SKM-1 (cell line): ENCODE data around the gene CFAP69.

Experiments
- DNase-seq: peaks from one replicate; lab custom pipeline; 2025; ENCODE audit not compliant: unreplicated experiment; lab: John Stamatoyannopoulos, UW

Gene CFAP69, protein sequence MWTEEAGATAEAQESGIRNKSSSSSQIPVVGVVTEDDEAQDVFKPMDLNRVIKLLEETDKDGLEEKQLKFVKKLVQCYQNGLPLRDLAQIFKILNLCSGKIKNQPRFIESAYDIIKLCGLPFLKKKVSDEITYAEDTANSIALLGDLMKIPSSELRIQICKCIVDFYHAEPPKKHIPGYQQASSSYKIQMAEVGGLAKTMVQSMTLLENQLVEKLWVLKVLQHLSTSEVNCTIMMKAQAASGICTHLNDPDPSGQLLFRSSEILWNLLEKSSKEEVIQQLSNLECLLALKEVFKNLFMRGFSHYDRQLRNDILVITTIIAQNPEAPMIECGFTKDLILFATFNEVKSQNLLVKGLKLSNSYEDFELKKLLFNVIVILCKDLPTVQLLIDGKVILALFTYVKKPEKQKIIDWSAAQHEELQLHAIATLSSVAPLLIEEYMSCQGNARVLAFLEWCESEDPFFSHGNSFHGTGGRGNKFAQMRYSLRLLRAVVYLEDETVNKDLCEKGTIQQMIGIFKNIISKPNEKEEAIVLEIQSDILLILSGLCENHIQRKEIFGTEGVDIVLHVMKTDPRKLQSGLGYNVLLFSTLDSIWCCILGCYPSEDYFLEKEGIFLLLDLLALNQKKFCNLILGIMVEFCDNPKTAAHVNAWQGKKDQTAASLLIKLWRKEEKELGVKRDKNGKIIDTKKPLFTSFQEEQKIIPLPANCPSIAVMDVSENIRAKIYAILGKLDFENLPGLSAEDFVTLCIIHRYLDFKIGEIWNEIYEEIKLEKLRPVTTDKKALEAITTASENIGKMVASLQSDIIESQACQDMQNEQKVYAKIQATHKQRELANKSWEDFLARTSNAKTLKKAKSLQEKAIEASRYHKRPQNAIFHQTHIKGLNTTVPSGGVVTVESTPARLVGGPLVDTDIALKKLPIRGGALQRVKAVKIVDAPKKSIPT

DNA sequence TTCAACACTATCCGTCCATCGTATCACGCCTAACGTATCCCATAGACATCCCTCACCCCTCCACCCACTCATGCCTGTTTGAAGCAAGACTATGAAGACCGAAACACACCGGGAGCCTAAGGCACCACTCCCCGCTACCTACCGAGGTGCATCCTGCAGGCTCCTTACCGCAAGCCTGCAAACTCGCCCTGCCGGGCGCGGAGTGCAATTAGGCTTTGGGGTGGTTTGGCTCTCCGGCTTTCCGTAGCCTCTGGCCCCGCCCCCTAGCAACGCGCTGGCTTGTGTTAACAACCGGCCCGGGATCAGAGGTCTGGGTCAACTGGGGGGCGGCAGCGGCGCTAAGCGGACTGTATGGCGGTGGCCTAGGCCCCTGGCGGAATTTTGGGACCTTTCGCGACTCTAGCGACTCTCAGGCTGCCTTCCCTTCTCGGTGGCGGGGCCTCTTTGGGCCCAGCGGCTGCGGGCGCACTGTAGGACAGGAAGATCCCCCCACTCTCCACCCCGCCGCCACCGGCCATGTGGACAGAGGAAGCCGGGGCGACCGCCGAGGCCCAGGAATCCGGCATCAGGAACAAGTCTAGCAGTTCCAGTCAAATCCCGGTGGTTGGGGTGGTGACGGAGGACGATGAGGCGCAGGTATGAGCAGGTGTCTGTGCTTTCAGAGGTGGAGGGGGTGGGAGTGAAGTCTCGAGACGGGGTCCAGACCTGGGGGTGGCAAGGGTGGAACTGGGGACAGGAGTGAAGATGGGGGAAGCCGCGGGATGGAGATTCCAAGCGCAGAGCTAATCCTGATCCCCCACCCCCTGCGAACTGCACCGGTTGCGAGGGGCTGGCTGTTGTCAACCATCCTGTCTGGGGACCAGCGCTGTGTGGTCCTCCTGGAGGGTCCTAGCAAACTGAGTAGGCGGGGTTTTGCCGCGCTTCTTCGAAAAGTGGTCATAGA is at the start of gene CFAP69:
Gene CFAP69 (plus strand): TSS at position 266 of the 943 bp plus-strand sequence. CDS start 251 bp downstream, at position 517.
- DNase-seq, result peak; percentile 54

DNA sequence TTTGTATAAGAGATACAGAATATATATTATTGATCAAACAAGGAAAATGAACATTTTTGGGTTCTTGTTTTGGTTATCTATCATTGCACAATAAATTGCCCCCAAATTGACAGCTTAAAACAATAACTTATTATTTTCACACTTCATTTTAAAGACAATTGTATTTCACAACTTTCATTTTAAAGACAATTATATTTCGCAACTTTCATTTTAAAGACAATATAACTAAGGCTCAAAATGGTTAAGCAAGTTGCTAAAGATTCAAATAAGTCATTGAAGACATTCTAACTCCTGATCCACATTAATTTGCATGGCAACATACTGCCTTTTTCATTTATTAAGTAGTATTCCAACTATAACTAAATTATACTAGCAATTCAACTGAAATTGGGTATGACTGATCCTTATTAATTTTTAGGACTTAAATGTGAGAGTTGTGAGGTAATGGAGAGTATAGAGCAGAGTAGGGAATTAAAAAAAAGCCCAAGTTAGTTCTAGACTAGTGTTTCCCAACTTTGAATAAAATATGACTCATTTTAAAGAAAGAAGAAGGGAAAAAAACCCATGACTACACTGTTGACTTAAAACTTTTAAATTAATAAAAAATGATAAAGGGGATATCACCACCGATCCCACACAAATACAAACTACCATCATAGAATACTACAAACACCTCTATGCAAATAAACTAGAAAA is 43.3 kb upstream of the CFAP69 start:
- DNase-seq, result no peak

DNA sequence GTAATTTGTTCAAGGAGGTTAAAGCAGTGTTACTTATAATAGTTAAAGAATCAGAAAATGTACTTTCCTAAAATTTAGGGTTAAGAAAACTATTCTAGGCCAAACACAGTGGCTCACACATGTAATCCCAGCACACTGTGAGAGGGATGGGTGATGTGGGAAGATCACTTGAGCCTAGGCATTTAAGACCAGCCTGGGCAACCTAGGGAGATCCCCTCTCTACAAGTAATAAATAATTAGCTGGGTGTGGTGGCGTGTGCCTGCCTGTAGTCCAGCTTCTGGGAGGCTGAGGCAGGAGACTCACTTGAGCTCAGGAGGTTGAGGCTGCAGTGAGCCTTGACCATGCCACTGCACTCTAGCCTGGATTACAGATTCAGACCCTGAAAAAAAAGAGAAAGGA is 37.0 kb upstream of the CFAP69 start:
- no peak for DNase-seq

DNA sequence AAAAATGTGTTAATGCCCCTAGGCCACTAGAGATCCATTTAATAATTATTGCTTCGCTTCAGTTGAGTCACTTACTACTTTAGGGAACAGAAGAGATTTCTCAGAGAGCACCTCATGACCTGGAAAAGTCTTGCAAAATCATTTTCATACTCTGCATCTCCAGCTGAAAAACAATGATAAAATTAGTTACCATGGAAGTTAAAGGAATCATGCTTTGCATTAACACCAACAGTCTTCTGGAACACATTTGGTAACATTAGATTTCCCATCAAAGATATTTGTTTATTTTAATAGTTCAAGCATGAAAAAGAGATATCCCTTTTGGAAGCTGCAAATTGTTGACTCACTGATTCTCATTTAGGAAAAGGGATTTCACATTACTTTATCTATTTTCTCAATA is 35.2 kb upstream of the CFAP69 start:
- no peak for DNase-seq

DNA sequence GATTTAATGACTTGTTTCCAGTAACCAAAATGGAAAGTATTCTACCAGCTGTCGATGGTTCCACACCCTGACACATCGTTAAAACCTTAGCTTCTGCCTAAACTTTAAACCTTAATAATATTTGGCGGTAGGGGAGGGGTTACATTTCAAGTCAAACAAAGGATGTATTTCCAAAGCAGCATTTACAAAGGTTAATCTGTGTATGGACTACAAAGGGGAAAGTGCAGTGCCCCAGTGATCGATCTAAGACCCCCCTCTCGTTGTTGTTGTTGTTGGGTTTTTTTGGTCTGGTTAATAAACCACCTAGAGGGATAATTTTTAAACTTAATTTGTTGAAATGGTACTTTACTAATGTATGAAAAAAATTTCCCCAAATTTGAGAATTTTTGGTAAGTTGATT is 34.5 kb upstream of the CFAP69 start:
- DNase-seq, result no peak

DNA sequence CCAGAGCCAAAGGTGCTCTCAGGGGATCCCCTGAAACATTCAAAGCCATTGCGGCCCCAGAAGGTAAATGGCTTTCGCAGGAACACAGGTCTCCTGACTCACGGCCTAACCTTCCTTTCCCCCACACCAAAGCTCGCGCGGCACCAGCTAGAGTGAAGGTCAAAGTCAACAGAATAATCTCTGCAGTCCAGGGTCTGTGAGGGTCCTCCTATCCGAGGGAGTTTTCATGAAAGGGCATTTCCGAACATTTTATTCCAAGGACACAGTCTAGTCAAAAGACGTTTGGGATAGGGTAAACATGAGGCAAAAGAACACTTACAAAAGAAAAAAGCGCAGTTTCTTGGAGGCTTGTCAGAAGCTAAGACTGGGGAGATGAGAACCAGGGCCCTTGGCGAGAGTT is 34.0 kb upstream of the CFAP69 start:
- DNase-seq, result no peak

DNA sequence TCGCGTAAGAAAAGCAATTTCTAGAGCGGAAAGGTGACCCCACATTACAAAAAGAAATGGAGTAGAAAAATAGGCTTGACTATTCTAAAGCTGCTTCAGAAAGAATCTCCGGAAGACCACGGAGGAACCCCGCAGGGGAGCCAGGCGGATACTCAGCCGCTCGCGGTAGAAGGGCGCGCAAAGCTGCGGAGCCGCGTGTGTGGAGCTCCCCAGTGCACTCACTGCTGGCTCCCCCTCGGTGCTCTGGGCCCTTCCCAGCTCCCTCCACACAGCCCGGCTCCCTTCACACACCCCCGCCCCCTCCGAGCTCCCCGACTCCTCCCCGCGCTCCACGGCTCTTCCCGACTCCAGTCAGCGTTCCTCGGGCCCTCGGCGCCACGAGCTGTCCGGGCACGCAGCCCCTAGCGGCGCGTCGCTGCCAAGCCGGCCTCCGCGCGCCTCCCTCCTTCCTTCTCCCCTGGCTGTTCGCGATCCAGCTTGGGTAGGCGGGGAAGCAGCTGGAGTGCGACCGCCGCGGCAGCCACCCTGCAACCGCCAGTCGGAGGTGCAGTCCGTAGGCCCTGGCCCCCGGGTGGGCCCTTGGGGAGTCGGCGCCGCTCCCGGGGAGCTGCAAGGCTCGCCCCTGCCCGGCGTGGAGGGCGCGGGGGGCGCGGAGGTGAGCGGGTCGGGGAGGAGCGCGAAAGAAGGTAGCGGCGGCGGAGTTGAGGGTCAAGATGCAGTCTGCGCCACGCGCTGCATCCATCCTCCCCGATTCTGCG is 33.4 kb upstream of the CFAP69 start, which contains the start of gene STEAP2:
Gene STEAP2 (plus strand): TSS at position 350 of the 758 bp plus-strand sequence. CDS start 13,343 bp downstream, outside the sequence.
- DNase-seq, result peak; percentile 69

DNA sequence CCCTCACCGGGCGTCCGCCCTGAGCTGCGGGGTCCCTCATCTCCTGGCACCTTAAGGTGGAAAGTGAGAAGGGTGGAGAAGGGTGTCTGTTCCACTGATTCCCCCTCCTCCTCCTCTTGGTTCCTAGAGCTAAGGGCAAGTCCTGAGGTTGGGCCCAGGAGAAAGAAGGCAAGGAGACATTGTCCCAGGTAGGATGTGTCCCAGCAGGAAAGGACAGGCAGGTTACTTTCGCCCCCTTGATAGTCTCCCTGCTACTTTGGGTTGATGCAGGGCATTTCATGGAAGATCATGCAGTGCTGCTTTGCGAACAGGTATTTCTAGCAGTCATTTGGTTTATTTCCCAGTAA is 32.9 kb upstream of the CFAP69 start:
- no peak for DNase-seq

DNA sequence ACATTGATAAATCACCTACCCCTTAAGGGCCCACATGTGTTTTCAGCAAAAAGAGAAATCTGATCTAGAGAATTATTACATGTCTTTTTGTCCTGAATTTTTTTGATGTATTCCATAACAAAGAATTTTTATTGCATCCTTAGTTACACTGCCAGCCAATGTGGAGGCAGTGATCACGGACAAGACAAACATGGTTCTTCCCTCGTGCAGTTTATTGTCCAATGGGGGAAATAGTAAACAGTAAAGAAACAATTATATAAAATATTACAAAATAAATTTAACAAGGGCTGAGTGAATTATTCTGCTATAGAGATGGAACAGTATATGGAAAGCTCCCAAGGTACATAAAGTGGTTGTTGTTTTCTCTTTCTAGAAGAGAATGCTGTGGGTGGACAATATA is 31.5 kb upstream of the CFAP69 start:
- DNase-seq, result no peak

DNA sequence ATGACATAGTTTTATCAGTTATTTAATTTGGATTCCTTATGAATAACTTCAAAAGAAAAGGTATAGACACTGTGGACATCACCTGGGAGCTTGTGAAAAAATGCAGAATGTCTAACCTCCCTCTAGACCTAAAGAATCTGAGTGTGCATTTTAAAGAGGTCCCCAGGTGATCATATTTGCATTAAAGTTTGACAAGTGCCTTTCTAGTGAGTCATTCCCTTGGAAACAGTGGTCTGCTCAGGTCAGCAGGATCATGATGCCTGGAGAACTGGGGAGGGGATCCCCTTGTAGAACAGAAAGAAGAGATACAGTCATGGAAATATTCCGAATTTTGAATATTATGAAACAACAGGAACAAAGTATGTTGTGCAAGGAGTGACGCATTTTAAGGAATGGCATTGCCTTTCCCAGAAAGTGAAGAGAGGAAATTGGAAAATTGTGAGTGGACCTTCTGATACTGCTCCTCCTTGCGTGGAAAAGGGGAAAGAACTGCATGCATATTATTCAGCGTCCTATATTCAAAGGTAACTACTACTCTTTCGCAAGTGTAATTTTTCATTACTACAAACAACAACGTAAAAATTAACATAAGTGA is 28.8 kb upstream of the CFAP69 start:
- DNase-seq, result no peak

DNA sequence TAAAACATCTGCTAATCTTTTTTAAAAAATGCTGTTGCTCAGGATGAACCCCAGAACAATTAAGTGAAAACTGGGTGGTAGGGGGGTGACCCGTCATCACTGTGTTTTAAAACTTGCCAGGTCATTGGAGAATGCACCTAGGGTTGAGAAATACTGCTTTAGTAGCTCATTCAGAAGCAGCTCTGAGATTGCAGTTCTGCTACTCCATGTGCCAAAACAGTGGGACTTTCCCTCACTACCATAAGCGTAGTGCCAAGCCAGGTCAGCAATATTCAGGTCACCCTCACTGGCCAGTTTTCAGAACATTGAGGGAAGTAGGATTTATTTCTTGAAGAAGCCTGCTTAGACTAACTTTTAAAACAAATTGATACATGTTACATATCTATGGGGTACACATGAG is 28.2 kb upstream of the CFAP69 start:
- no peak for DNase-seq

DNA sequence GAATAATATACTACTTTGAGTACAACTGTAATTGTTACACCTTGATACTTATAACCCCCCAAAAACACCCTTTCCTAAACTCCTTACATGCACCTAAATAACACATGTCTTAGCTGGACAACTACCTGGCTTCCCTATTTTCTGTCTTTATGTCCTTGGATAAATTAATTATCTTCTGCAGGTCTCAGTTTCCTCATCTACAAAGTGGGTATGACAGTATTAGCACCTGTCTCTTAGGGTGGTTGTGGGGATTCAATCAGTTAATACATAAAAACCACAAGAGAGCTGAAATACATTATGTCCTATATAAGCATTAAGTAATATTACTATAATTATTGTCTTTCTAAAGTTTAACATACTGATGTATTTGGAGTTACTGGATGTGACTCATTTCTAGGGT is 22.6 kb upstream of the CFAP69 start:
- DNase-seq, result no peak

DNA sequence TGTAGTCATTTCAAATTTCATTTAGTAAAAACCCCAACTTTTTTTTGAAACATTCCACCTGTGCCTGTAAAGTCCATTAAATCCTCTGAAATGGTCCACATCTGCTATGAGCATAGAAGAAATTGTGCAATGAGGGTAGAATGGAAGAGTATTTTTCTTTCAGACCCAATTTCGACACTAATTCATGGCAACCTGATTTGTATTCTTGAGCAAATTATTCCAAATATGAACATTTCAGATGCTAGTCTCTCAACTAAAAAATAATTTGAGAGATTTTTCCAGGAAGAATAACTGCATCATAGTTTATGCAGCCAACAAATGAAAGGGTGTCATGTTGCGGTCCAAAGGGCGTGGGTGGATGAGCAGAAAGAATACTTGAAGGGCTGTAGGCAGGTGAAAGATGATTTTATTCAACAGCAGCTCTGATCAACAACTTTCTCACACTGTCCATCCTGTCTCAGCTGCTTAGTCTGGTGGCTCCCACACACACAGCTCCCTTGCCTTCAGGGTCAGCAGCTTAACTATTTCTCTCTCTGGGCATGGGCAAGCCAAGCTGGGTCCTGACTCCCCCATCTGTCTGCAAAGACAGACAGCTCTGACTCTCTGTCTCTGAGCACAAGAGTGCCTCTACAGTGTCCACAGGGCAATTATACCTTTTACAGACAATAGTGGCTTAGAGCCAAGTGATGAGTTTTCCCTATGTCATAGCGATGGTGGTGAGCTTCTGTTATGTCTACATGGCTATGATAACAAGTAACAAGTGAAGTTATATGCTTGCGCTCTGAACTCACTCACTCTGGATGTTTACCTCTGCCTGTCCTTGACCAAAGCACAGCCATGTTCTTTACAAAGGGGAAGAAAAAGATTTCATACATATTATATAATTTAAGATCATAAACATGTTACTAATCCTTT is 21.9 kb upstream of the CFAP69 start:
- no peak for DNase-seq

DNA sequence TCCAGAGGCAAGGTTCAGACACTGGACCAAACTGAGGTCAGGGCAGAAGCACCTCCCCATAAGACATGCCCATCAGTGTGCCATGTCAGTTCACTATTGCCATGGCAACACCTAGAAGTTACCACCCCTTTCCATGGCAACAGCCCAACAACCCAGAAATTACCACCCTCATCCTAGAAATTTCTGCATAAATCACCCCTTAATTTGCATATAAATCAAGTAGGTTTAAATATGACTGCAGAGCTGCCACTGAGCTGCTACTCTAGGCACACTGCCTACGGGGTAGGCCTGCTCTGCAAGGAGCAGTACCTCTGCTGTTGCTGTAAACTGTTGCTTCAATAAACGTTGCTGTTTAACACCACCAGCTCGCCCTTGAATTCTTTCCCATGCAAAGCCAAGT is 20.8 kb upstream of the CFAP69 start:
- no peak for DNase-seq

DNA sequence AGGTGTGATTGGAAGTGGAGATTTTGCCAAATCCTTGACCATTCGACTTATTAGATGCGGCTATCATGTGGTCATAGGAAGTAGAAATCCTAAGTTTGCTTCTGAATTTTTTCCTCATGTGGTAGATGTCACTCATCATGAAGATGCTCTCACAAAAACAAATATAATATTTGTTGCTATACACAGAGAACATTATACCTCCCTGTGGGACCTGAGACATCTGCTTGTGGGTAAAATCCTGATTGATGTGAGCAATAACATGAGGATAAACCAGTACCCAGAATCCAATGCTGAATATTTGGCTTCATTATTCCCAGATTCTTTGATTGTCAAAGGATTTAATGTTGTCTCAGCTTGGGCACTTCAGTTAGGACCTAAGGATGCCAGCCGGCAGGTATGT is 19.8 kb upstream of the CFAP69 start:
- DNase-seq, result no peak

DNA sequence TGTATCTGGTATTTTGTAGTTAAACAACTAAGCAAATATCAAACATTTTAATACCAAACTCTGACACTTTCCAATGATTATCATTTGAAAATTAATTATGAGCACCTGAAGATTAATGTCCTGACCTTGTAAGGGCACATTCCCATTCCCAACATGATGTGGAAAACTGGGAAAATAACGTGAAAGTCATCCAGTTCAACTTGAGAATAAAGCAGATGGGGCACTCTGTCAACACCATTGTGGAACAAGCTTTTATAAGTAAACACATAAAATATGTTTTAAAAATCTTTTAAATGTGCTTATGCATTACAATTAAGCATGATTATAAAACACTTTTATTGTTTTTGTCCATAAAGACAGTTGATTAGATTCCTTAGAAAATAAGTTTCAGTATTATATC is 19.4 kb upstream of the CFAP69 start:
- DNase-seq, result no peak

DNA sequence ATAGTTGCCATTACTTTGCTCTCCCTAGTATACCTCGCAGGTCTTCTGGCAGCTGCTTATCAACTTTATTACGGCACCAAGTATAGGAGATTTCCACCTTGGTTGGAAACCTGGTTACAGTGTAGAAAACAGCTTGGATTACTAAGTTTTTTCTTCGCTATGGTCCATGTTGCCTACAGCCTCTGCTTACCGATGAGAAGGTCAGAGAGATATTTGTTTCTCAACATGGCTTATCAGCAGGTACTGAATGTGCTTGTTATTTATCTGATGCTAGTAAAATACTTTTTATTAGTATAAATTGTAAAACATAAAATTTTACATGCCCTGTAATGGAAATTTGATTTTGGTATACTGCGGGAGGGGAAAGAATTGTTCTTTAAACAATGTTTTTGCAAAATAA is 17.7 kb upstream of the CFAP69 start:
- DNase-seq, result no peak

DNA sequence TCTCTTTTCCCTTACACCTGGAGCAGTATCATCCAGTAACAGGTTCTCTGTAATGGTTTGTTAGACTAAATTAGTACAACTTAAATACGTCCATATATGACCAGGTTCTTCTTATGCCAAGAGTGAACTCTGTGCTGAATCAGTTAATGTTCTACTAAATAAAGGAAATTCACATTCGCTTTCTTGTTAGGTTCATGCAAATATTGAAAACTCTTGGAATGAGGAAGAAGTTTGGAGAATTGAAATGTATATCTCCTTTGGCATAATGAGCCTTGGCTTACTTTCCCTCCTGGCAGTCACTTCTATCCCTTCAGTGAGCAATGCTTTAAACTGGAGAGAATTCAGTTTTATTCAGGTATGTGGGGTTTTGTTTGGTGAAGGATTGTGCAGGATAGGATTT is 15.3 kb upstream of the CFAP69 start:
- no peak for DNase-seq
